HG02884 (cell line): ENCODE data around the gene PIF1.

Source experiments
- ATAC-seq: cut with Tn5 transposase; IDR thresholded peaks from one replicate; pipeline ENCODE4 v1.9.1; 2021; ENCODE audit warnings: mild to moderate bottlenecking, moderate library complexity; ENCODE audit not compliant: unreplicated experiment

Gene PIF1

DNA sequence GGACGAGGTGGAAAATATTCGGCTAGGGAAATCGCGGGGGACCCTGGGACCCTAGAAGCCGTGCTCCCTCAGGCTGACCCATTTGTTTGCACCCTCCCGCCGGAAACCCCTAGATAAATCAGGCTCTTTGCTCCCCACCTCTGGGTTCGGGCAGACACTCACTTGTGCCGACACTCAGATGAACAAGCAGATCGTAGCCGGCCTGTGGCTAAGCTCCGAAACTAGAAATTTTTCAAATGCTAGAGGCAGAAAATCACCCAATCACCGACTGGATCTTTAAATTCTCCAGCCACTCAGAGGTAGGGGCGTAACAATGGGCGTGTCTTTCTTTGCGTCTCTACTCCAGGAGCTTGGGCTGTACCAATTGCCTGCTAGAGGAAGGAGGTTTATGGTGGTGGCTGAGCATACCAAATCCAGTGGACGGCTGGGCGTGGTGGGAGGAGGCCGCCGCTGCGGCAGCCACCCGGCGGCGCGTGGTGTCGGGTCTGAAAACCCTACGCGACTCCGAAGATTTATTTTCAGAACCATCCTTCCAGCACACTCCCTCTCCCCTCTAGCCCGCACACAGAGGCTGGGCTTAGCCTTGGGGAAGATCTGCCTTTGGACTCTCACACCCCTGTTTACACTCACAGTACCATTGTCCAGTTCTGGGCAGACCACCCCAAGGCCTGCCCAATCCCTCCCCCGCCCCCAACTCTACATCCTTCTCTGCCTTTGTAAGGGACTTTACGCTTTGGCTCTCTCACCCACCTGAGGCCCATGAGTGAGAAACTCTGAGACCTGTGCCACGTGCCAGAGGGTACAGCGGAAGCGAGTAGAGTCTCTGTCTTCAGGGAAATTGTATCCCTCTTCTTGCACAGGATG lies at the start of gene PIF1:
PIF1 (minus strand) TSS at position 217 of the 864 bp plus-strand sequence. CDS start 1,312 bp downstream, outside the sequence.
- peak; percentile 86 for ATAC-seq

DNA sequence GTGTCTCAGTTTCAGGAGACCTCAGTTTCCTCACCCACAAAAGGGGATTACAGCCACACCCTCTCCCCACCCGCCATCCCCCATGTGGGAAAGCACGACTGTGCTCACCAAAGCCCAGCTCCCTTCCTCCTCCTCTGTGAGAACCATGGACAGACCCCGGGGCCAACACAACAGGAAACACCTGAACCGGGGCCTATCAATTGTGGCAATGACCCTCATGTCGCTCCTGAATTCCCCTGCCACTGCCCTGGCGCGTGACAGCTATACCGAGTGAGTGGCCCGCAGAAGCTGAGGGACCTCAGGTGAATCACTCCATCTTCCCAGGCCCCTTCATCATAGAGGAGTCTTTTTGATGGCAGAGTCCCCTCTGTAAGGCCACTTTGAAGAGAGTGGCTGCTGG lies 44.9 kb upstream of the PIF1 start:
- no peak for ATAC-seq

DNA sequence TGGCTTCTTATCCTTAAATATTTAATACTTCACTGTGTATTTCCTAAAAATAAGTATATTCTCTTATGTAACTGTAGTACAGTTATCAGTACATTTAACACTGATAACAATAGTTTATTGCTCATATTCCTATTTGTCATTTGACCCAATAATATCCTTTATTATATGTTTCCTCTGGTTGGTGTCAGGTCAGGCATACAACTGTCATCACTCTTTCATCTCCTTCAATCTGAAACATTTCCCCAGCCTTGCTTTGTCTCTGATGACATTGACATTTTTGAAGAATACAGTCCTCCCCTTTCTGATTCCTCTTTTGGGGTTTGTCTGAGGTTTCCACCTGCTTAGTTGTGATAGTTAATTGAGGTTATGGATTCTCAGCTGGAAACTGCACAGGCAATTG lies 44.1 kb upstream of the PIF1 start:
- ATAC-seq, result no peak

DNA sequence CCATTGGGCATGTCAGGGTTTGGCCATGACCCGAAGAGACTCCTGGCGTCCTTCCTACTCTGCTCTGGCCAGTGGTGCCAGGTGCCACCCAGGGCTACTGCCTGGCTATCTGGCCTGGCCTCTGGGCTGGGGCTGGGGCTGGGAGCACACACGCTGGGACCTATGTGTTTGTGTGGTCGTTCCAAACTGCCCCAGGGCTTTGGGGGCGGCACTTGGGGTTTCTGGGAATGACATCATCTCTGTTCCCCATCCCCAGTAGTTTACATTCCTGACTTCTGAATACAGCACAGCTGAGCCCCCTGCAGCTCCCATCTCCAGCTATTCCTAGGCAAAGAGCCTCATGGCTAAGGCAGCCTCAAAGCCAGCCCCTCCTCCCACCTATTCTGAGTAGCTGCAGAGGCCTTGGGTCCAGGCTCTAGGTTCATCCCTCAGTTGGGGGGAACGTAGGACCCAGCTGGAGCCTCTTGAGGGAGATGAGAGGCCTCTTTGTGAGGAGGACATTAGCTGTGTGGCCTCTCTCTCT lies 40.6 kb upstream of the PIF1 start:
- ATAC-seq, result no peak

DNA sequence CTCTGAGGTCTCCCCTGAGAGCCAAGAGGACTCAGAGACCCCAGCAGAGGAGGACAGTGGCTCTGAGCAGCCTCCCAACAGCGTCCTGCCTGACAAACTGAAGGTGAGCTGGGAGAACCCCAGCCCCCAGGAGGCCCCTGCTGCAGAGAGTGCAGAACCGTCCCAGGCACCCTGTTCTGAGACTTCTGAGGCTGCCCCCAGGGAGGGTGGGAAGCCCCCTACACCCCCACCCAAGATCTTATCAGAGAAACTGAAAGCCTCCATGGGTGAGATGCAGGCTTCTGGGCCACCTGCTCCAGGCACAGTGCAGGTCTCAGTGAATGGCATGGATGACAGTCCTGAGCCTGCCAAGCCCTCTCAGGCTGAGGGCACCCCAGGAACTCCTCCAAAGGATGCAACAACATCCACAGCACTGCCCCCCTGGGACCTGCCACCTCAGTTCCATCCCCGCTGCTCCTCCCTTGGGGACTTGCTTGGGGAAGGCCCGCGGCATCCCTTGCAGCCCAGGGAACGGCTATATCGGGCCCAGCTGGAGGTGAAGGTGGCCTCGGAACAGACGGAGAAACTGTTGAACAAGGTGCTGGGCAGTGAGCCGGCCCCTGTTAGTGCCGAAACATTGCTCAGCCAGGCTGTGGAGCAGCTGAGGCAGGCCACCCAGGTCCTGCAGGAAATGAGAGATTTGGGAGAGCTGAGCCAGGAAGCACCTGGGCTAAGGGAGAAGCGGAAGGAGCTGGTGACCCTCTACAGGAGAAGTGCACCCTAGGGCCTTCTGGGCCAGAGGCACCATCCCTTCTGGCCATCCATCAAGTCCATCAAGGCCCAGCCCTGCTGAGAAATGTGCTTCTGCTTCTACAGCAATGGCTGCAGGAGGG lies 39.9 kb upstream of the PIF1 start:
- no peak for ATAC-seq

GRCh38 chr15:64864068-64864467 lies 38.6 kb upstream of the PIF1 start:
- ATAC-seq, result no peak

GRCh38 chr15:64862408-64862807 lies 37.0 kb upstream of the PIF1 start:
- no peak for ATAC-seq

DNA sequence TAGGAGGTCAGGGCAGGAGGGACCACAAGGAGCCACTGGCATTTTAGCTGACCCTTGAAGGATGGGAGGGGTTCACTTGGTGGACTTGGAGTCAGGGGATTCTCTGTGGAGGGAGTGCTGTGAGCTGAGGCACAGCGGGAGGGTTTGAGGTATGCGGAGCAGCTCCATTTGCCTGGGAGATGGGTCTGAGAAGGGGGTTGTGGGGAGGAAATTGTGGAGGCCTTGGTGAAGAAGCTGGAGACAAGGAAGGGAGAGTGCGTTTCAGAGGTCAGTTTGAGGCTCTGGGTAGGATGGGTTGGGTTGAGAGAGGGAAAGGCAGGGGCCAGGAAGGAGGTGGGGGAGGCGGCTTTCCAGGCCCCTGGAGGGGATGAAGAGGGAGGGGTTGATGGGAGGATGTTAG lies 36.5 kb upstream of the PIF1 start:
- no peak for ATAC-seq

DNA sequence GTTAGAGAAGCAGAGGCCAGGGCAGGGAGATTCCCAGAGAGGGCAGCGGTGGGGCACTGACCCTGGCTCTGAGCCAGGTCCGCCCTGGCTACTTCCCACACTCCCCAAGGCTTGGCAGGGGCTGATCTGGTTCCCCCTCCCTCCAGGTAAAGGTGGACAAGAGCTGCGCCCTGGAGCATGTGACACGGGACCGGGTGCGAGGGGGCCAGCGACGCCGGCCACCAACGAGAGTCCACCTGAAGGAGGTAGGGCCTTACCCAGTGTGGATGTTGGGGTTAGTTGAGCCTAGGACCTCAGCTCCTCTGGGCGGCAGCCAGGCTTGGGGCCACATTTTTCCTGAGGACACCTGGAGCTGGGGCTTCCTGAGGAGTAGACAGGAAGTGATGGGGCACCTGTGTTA lies 35.9 kb upstream of the PIF1 start:
- ATAC-seq, result no peak

DNA sequence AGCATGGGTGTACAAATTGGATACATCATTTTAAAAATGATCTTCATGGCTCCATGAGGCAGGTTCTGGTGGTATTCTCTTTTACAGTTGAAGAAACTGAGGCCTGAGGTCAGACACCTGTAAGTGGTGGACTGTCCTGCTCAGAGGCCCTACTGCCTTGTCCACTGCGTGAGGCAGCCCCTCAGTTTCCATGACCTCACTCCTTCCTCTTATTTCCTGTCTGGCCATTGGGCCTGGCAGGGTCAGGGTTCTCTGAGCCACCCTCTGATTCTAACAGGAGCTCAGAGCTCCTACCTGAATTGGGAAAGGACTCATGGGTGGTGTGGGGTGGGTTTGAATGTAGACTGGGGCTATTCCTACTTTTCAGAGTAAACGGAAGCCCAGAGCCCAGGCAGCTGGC lies 33.8 kb upstream of the PIF1 start:
- no peak for ATAC-seq

DNA sequence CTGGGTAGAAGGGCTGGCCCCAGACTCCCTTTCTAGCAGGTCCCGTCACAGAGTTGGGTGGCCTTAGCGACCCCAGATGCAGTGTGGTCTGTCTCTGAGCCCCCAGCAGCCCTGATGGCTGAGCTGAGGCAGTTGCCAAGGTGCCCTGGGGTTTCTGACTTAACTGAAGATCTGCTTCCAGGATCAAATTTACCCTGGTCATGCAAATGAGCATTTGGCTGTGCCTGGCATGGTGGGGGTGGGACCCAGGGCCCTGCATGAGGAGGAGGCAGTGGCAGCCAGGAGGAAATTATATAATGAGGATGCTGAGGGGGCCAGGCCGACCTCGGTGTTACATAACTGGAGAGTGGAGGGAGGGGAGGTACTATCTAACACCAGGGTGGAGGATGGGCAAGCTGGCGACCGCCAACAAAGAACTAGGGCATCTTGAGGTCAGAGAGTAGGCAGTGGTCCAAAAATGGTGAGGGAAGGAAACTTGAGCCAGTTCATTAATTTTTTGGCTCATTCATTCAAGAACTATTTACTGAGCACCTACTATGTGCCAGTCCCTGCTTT lies 32.7 kb upstream of the PIF1 start:
- ATAC-seq, result no peak

DNA sequence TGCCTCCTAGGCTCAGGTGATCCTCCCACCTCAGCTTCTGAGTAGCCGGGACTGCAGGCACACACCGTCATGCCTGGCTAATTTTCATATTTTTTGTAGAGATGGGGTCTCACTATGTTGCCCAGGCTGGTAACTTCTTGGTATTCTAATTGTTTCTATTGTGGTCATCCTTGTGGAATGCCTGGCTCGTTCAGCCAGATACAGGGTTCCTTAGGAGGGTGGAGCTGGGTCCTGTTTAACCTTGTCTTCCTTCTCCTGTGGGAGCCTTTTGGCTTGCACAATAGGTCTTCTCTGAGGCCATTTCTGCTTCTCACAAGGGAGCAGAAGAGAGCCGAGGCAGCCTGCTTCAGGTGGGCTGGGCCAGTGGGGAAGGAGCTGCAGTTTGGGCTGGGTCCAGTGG lies 32.0 kb upstream of the PIF1 start:
- no peak for ATAC-seq

DNA sequence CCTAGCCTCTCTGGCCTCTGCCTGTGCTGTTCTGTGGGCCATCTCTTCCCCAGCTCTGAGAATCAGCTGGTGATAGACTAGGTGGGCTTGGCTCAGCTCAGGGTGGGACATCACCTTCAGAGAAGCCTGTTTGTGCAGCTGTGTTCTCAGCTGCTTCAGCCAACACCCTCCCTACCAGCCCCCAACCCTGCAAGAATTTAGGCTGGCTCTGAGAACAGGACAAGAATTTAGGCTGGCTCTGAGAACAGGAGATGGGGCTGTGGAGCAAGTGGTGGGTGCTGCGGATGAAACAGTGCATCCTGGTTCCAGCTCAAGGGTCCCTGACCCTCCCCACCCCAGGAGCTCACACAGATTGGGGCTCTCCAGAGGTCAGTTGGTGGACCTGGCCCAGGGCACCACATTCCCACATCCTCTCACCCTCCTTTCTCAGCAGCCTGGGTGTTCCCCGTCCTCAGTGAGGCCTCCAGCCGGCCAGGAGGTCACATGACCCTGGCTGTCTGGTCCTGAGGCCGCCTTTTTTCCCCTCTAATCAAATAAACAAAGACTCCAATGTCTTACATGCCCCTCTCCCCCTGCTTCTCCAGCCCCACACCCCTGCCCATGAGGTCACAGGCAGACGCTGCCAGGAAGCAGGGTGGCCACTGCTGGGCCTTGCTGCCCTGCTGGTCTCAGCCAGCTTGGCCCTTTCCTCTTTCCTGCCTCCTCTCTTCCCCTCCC lies 31.1 kb upstream of the PIF1 start:
- no peak for ATAC-seq

DNA sequence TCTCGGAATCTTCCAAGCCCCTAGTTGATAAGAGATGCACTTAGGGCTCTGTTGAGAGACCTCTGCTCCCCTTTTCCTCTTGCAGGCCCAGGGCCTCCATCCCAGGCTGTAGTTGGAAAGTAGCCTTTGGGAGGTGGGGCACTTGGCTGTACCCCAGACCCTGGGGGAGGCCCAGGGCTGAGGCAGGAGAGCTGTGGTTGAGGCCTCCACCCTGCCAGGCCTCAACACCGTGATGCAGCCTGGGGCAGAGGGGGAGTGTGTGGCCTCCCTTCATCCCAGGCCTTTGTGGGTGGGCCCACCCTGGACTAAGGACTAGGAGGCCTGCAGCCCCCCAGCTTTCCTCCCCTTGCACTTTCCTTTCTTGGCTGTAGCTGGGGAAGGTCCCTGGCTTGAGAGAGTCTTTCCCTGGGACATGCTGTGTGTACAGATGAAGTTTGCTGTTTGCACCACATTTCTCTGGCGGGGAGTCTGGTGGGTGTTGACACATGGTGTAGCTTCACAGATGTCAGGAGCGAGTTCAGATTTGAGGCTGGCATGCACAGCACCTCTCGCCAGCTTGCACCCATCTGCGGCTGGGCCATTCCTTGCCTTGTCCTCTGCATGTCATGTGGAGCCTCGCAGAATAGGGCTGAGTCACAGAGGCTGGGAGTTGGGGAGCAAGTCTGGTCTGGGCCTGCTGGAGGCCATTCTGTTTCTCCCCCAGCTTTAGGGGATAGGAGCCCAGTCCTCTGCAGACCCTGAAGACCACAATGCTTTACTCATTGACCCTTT lies 29.9 kb upstream of the PIF1 start:
- no peak for ATAC-seq

DNA sequence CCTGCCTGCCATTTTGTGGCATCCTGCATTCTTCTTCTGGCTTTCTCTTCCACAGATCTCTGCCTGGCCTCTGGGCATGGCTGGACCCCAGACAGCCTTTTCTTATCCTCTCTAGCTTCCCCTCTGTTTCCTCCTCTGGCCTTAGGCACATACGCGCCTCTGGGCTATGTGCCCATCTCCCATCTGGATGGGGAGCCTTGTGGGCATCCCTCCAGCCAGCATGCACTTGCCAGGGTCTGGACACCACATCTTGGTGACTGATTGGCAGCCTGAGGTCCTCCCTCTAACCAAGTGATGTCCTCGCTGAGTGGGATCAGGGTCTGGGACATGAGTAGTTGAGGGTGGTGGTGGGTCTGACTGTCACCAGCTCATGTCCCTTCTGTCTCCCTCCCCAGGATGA lies 29.1 kb upstream of the PIF1 start:
- ATAC-seq, result no peak

DNA sequence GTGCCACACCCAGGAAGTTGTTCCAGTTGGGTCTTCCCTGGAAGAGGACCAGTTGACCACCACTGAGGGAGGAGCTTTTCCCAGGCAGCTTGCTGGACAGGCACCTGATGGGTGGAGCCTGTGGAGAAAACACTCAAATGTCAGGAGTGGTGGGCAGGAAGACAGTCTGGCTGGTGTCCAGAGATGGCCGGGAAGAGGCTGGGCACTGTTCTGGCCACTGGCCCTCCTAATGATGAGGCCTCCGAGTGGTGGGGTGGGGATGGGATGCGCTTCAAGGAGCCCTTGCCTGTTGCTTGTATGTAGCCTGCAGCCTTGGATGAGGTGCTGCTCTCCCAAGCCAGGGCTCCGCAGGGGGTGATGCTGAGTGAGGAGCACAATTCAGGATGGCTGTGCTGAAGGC lies 28.6 kb upstream of the PIF1 start:
- ATAC-seq, result no peak

- ATAC-seq, result no peak
These were observed 26.0 kb upstream of the PIF1 start for GRCh38 chr15:64851503-64851840.

GRCh38 chr15:64850778-64851502 lies 25.5 kb upstream of the PIF1 start:
- ATAC-seq, result no peak

DNA sequence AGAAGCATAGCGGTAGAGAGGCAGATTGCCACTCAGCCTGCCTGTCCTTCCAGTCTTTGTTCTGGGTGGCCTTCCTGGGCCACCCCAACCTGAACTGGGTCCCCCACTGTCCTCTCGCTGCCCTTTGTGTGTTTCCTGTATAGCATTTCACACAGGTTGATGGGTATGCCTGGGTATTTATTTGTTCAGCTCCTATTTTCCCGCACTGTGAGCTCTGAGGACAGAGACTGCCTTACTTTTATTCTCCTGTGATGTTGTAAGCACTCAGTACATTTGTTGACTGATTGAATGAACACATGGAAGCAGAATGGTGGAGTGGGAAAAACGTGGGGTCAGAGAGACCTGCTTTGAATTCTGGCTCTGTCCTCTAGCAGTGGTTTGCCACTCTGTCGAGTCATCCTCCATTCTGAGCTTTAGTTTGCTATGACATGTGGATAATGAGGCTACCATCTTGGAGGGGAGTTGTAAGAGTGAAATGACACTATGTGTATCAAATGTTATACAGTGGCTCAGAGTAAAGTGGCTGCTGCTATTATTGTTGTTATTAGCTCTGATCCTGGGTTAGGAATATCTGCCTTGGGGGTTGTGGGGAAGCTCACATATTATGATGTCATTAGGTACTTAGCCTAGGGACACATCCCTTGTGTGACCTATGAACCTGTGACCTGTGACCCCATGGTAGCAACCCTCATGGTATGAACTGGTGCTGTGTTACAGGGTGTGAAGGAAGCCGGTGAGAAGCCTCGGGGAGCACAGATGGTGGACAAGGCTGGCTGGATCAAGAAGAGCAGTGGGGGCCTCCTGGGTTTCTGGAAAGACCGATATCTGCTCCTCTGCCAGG lies 22.6 kb upstream of the PIF1 start:
- ATAC-seq, result no peak
